Left ventricle myocardium inferior (tissue), 1 donor: ENCODE data around the gene UBA6. TPM values are rescaled to one million over a fixed set of nuclear protein-coding genes. Genes with fewer than 3 reads are reported as not detected.

ENCODE experiments used
- DNase-seq: peaks from one replicate; pipeline ENCODE4 v3.0.0-alpha.2; 2020
- H3K27ac ChIP-seq: fragments of 200-600 bp; replicated peaks from 2 replicates; pipeline ENCODE4 v1.8.0; 2021
- H3K27me3 ChIP-seq: fragments of 200-600 bp; 2 replicates; pipeline ENCODE4 v1.8.0; 2021; ENCODE audit warnings: low read depth
- H3K36me3 ChIP-seq: fragments of 200-600 bp; 2 replicates; pipeline ENCODE4 v1.8.0; 2021
- H3K4me1 ChIP-seq: fragments of 200-600 bp; 2 replicates; pipeline ENCODE4 v1.8.0; 2021
- H3K4me3 ChIP-seq: fragments of 200-600 bp; 2 replicates; pipeline ENCODE4 v1.8.0; 2021; ENCODE audit warnings: mild to moderate bottlenecking, moderate library complexity
- H3K9me3 ChIP-seq: fragments of 200-600 bp; replicated peaks from 2 replicates; pipeline ENCODE4 v1.8.0; 2021
- intact Hi-C: fragments of 100-400 bp; cut with micrococcal nuclease; formaldehyde crosslinking; loops from one replicate; pipeline ENCODE4 v1.11.0; 2022
- total RNA-seq: library from RNA; stranded (reverse); fragmentation: NEBNext Ultra II Directional; extraction: Animal tissue kit (Norgen Biotek cat#: 25700); gene quantifications from one replicate; pipeline ENCODE4 v1.2.1, GENCODE V29; 2021
- TF ChIP-seq, protein P1 (sequence below): fragments of 200-600 bp; IDR thresholded peaks from 2 replicates; pipeline ENCODE4 v1.8.0; 2021; ENCODE audit warnings: antibody characterized with exemption, mild to moderate bottlenecking, borderline replicate concordance
- donor health status: DM: no; HTN: yes; CAD: no; lungs with severe emphysema.

UBA6 gene
- total RNA-seq, 1 donor from 2014 or later, result 18.2 TPM

DNA sequence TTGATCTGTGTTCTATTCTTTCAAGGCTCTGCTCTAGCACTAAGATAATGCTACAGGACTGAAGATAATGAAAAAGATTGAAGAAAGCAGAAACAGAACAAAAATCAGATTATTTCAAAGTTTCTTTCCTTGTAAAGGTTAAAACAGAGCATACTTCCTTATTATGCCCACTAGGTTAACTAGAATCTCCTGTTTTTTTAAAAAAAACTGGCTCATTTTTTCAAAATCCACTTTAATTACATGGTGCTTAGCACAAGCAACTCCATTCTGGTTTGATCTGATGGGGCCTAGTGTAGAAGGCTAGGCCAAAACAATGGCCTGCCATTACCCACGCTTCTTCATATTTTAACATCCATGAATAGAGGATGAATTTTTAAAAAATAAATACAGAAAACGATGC is 1.2 kb upstream of the UBA6 start:
- no peak for DNase-seq
- TF ChIP-seq, protein P1, sequence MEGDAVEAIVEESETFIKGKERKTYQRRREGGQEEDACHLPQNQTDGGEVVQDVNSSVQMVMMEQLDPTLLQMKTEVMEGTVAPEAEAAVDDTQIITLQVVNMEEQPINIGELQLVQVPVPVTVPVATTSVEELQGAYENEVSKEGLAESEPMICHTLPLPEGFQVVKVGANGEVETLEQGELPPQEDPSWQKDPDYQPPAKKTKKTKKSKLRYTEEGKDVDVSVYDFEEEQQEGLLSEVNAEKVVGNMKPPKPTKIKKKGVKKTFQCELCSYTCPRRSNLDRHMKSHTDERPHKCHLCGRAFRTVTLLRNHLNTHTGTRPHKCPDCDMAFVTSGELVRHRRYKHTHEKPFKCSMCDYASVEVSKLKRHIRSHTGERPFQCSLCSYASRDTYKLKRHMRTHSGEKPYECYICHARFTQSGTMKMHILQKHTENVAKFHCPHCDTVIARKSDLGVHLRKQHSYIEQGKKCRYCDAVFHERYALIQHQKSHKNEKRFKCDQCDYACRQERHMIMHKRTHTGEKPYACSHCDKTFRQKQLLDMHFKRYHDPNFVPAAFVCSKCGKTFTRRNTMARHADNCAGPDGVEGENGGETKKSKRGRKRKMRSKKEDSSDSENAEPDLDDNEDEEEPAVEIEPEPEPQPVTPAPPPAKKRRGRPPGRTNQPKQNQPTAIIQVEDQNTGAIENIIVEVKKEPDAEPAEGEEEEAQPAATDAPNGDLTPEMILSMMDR, result no peak
- intact Hi-C loops, result no loop called here

DNA sequence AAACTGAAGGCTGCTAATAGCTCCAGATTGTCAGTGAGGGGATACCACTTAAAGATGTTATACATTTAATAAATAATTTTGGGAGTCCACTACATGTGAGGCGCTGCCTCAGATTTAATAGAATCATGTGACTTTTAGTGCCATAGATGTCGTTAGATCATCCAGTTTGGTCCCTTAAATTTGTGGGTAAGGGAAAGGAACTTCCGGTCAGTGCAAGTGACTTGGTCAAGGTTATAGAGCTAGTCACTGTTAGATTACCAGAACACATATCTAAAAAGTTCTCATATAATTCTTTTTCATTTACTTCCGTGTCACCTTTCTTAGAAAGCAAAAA is 529 bp upstream of the UBA6 start:
- TF ChIP-seq, protein P1, result no peak
- intact Hi-C loops, result no loop called here
- DNase-seq, result no peak
- Histone ChIP-seq H3K4me3 (peak overlapping the region; percentile 89), H3K4me1 (peaks cover 25% of the 10 kb centered on the region), H3K9me3 (no peaks in the 10 kb centered on the region), H3K36me3 (no peaks in the 10 kb centered on the region), H3K27ac (peak overlapping the region; percentile 83), H3K27me3 (no peaks in the 10 kb centered on the region)

More for the DNA sequence above, 1.2 kb upstream of the UBA6 start:
- H3K4me1 ChIP-seq, result peaks cover 25% of the 10 kb centered on the region
- peaks cover 7% of the 10 kb centered on the region for H3K36me3 ChIP-seq
- H3K27me3 ChIP-seq, result no peaks in the 10 kb centered on the region
- no peaks in the 10 kb centered on the region for H3K9me3 ChIP-seq
- H3K27ac ChIP-seq, result no peak overlapping the region
- peak overlapping the region; percentile 89 for H3K4me3 ChIP-seq

DNA sequence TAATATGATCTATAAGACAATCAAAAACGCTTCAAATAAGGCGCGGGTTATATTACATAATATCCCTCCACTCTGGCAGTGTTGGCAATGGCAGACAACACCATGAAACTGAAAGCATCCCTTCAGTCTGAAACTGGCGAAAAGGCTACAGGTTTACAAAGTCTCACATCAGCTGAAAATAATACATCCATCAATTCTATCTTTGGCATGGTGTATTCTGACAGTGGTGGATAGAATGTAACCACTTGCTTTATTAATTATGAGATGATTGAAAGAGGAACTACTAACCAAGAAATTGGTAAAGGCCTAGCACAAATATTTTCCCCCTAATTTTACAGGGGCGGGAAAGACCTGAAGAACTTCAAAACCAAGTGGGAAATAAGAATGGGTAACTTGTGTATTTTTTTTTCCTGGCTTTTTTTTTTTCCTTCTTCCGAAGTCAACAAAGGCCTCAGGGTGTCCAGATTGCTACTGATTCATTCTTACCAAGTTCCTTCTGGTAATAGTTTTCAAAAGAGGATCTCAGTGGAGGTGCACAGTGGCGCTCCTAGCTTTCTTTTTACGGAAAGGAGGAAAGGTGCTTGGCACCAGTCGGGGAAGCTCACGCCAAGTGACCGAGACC is 728 bp downstream of the UBA6 start:
- Histone ChIP-seq H3K36me3 (no peaks in the 10 kb centered on the region), H3K27ac (peak overlapping the region; percentile 83), H3K4me3 (peak overlapping the region; percentile 89), H3K9me3 (no peaks in the 10 kb centered on the region), H3K4me1 (peaks cover 25% of the 10 kb centered on the region), H3K27me3 (no peaks in the 10 kb centered on the region)
- no peak for DNase-seq
- TF ChIP-seq, protein P1, result no peak
- intact Hi-C loops, result no loop called here

DNA sequence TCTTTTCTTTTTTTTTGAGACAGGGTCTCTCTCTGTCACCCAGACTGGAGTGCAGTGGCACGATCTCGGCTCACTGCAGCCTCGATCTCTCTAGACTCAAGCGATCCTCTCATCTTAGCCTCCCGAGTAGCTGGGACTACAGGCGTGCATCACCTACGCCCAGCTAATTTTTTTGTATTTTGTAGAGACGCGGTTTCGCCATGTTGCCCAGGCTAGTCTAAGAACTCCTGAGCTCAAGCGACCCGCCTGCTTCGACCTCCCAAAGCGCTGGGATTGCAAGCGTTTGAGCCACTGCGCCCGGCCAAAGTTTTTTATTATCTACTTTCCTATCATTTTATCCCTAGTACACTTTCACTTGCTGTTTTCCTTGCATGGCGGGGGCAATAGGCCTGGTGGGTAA is 1.4 kb downstream of the UBA6 start:
- Histone ChIP-seq H3K27ac (no peak overlapping the region), H3K4me1 (peaks cover 25% of the 10 kb centered on the region), H3K27me3 (no peaks in the 10 kb centered on the region), H3K36me3 (no peaks in the 10 kb centered on the region), H3K4me3 (peak overlapping the region; percentile 89), H3K9me3 (no peaks in the 10 kb centered on the region)
- TF ChIP-seq, protein P1, result no peak
- intact Hi-C loops, result no loop called here
- DNase-seq, result no peak

DNA sequence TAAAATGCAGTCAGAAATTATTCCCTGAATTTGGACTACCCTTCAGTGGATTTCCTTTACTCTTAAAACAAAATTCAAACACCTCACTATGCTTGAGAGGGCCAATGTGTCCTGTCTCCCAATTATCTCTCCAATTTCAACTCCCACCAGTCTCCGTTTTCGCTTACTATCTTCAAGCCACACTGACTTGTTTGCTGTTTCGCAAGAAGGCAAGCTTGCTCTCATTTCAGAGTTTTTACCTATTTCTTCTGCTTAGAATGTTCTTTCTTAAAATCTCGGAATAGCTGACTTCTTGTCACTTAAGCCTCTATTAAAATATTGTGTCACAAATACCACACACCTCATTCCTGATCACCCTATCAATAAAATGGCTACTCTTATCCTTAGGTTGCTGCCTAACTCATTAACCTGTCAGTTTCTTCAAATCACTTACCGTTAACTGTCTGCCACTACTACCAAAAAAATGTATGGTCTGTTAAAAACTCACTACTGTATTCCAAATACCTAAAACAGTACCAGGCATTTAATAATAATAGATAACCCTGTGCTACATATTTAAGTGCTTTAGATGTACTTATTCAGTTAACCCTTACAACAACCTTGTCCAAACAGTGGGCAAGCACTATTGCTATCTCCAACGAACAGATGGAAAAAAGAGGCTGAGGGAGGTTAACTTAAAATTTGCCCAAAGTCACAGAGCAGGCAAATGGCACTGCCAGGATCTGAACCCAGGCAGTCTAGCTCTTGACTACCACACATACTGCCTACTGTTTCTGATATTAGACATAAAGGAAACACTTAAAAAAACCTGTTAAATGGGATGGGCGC is 2.9 kb downstream of the UBA6 start:
- Histone ChIP-seq H3K36me3 (peaks cover 4% of the 10 kb centered on the region), H3K27me3 (no peaks in the 10 kb centered on the region), H3K9me3 (no peaks in the 10 kb centered on the region), H3K4me1 (peaks cover 25% of the 10 kb centered on the region), H3K27ac (no peak overlapping the region), H3K4me3 (no peak overlapping the region)
- TF ChIP-seq, protein P1, result no peak
- no peak for DNase-seq
- intact Hi-C loops, result no loop called here
